ENCODE measurements around the gene NCKAP1. TPM values are rescaled to one million over a fixed set of nuclear protein-coding genes. Genes with fewer than 3 reads are reported as not detected.

Gene NCKAP1
- total and polyA plus RNA-seq, 2 donors (not counting 3 experiments of a cell fraction or from before 2014, with no cell fraction given), result 49.4 to 130 TPM

- intact Hi-C loops (cut with micrococcal nuclease), result no loop called here
- BruUV-seq (replicated peaks), result no TSS peak
- ChIA-PET POLR2A (interaction anchor here (1.1 kb wide), 1 partner anchor 13 kb away, joined by 5 read pairs; no protein-coding TSS in a partner anchor), CTCF (interaction anchor here (0.6 to 2.0 kb wide), 10 partner anchors 10 to 153 kb away, joined by 3 to 5 read pairs (median 4); no protein-coding TSS in a partner anchor)
- Histone ChIP-seq H3K9ac (replicated peaks; ENCODE audit: extremely low read depth, insufficient read depth, low read length) (no peak overlapping the region), H3K9me1 (replicated peaks; ENCODE audit: control insufficient read depth, extremely low read depth, insufficient read depth, low read length) (no peaks in the 10 kb centered on the region), H3K27me3 (ENCODE audit: control insufficient read depth in 2 of 2, insufficient read depth in 2 of 2, low read length in 2 of 2) (no peaks in the 10 kb centered on the region), H3K9me3 (replicated peaks; ENCODE audit: control insufficient read depth, insufficient read depth, low read length) (no peaks in the 10 kb centered on the region), H3K79me2 (ENCODE audit: control insufficient read depth, insufficient read depth, low read length) (no peaks in the 10 kb centered on the region), H3K36me3 (ENCODE audit: control insufficient read depth in 2 of 2, extremely low read depth in 1 of 2, insufficient read depth in 2 of 2, low read length in 2 of 2) (peaks cover 0 to 5% of the 10 kb centered on the region in 2 experiments), H4K20me1 (replicated peaks; ENCODE audit: control insufficient read depth, extremely low read depth, insufficient read depth, low read length) (peaks cover 2% of the 10 kb centered on the region), H3K4me3 (replicated peaks in 1 of 3; ENCODE audit: insufficient read depth in 1 of 3, low read depth in 1 of 3, low read length in 3 of 3) (no peak overlapping the region), H3K27ac (ENCODE audit: insufficient read depth, low read depth, low read length) (no peak overlapping the region), H3K4me2 (ENCODE audit: insufficient read depth, low read length) (no peak overlapping the region), H3K4me1 (ENCODE audit: control insufficient read depth, extremely low read depth, insufficient read depth, low read length) (no peaks in the 10 kb centered on the region), H2AFZ (ENCODE audit: low read depth, low read length) (no peak overlapping the region)
- TF ChIP-seq MYC (IDR thresholded peaks at IDR 0.05; ENCODE audit: low read depth, low read length) (no peak), POLR2AphosphoS5 (IDR thresholded peaks at IDR 0.05; ENCODE audit: insufficient read depth, low read depth, low read length) (no peak), JUN (IDR thresholded peaks at IDR 0.05; ENCODE audit: borderline replicate concordance, insufficient read depth, insufficient read length, low read depth) (no peak), MAX (IDR thresholded peaks at IDR 0.05; ENCODE audit: insufficient read depth, insufficient read length) (no peak), POLR2A (IDR thresholded peaks at IDR 0.05; ENCODE audit: low read depth, low read length) (no peak), FOS (IDR thresholded peaks at IDR 0.05; ENCODE audit: borderline replicate concordance, insufficient read depth, low read length) (no peak), EZH2 (IDR thresholded peaks at IDR 0.05; ENCODE audit: borderline replicate concordance, low read depth, low read length, severe bottlenecking) (no peak), GATA2 (IDR thresholded peaks at IDR 0.05; ENCODE audit: insufficient read depth, insufficient read length, low read depth, low read length) (no peak)
- TF ChIP-seq, protein P1, sequence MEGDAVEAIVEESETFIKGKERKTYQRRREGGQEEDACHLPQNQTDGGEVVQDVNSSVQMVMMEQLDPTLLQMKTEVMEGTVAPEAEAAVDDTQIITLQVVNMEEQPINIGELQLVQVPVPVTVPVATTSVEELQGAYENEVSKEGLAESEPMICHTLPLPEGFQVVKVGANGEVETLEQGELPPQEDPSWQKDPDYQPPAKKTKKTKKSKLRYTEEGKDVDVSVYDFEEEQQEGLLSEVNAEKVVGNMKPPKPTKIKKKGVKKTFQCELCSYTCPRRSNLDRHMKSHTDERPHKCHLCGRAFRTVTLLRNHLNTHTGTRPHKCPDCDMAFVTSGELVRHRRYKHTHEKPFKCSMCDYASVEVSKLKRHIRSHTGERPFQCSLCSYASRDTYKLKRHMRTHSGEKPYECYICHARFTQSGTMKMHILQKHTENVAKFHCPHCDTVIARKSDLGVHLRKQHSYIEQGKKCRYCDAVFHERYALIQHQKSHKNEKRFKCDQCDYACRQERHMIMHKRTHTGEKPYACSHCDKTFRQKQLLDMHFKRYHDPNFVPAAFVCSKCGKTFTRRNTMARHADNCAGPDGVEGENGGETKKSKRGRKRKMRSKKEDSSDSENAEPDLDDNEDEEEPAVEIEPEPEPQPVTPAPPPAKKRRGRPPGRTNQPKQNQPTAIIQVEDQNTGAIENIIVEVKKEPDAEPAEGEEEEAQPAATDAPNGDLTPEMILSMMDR (IDR thresholded peaks at IDR 0.05; ENCODE audit: extremely low read depth in 1 of 2, insufficient read depth in 1 of 2, low read depth in 1 of 2, low read length in 2 of 2), result no peak
- DNase-seq (ENCODE audit: low read depth, low spot score) (no peak), FAIRE-seq (no peak)
- dilution Hi-C loops (cut with MboI; ENCODE audit: extremely low pct_ligation_motif_present, low sequenced_read_pairs), result no loop called here
Observed at GRCh38 chr2:182916417-182916816, 121.8 kb downstream of the NCKAP1 start.

Data from endothelial cell of umbilical vein (primary cell).